ENCODE data around the gene TRAF7. TPM values are rescaled to one million over a fixed set of nuclear protein-coding genes. Genes with fewer than 3 reads are reported as not detected.

The TRAF7 gene
- total RNA-seq, 1 donor from 2014 or later: 70.7 TPM

GRCh38 chr16:2155977-2156848, 631 bp downstream of the TRAF7 start:
- H3K9me3 Mint-ChIP-seq: no peaks in the 10 kb centered on the region
- H3K4me3 Mint-ChIP-seq (ENCODE audit: low read depth): peak overlapping the region; percentile 92
- peak overlapping the region; percentile 87 for H3K27ac Mint-ChIP-seq
- peaks cover 43% of the 10 kb centered on the region for H3K36me3 Mint-ChIP-seq (ENCODE audit: low read depth)
- no peaks in the 10 kb centered on the region for H3K27me3 Mint-ChIP-seq (ENCODE audit: low read depth)
- DNase-seq (ENCODE audit: low spot score): no peak
- peaks cover 18% of the 10 kb centered on the region for H3K4me1 Mint-ChIP-seq (ENCODE audit: low read depth)
- intact Hi-C loops (cut with micrococcal nuclease): loop anchor here (1.0 to 10.0 kb wide), 3 partner anchors 59 to 359 kb away; partner anchors contain the start of genes ATP6V0C and PGP

GRCh38 chr16:2156849-2157224, 1.3 kb downstream of the TRAF7 start:
- Mint-ChIP-seq H3K27ac (no peak overlapping the region), H3K27me3 (ENCODE audit: low read depth) (no peaks in the 10 kb centered on the region), H3K4me1 (ENCODE audit: low read depth) (peaks cover 15% of the 10 kb centered on the region), H3K36me3 (ENCODE audit: low read depth) (peaks cover 39% of the 10 kb centered on the region), H3K4me3 (ENCODE audit: low read depth) (peak overlapping the region; percentile 92), H3K9me3 (no peaks in the 10 kb centered on the region)
- intact Hi-C loops (cut with micrococcal nuclease): loop anchor here (10.0 kb wide), 1 partner anchor 358 kb away; the partner anchor contains the start of gene ATP6V0C
- no peak for DNase-seq (ENCODE audit: low spot score)

- Mint-ChIP-seq H3K4me1 (ENCODE audit: low read depth) (peaks cover 15% of the 10 kb centered on the region), H3K27me3 (ENCODE audit: low read depth) (no peaks in the 10 kb centered on the region), H3K4me3 (ENCODE audit: low read depth) (peak overlapping the region; percentile 92), H3K36me3 (ENCODE audit: low read depth) (peaks cover 34% of the 10 kb centered on the region), H3K9me3 (no peaks in the 10 kb centered on the region), H3K27ac (no peak overlapping the region)
- intact Hi-C loops (cut with micrococcal nuclease): loop anchor here (10.0 kb wide), 1 partner anchor 357 kb away; the partner anchor contains the start of gene ATP6V0C
- DNase-seq (ENCODE audit: low spot score): no peak
Observed at GRCh38 chr16:2157480-2158261, 2.1 kb downstream of the TRAF7 start.

- Mint-ChIP-seq H3K4me1 (ENCODE audit: low read depth) (peaks cover 15% of the 10 kb centered on the region), H3K27me3 (ENCODE audit: low read depth) (no peaks in the 10 kb centered on the region), H3K36me3 (ENCODE audit: low read depth) (peaks cover 30% of the 10 kb centered on the region), H3K4me3 (ENCODE audit: low read depth) (no peak overlapping the region), H3K9me3 (no peaks in the 10 kb centered on the region), H3K27ac (no peak overlapping the region)
- intact Hi-C loops (cut with micrococcal nuclease): loop anchor here (10.0 kb wide), 1 partner anchor 357 kb away; the partner anchor contains the start of gene ATP6V0C
- no peak for DNase-seq (ENCODE audit: low spot score)
Observed at GRCh38 chr16:2158262-2158638, 2.7 kb downstream of the TRAF7 start.

- H3K4me3 Mint-ChIP-seq (ENCODE audit: low read depth): no peak overlapping the region
- intact Hi-C loops (cut with micrococcal nuclease): loop anchor here (10.0 kb wide), 1 partner anchor 355 kb away; the partner anchor contains the start of gene ATP6V0C
- DNase-seq (ENCODE audit: low spot score): no peak
- H3K27ac Mint-ChIP-seq: no peak overlapping the region
- H3K27me3 Mint-ChIP-seq (ENCODE audit: low read depth): no peaks in the 10 kb centered on the region
- peaks cover 15% of the 10 kb centered on the region for H3K4me1 Mint-ChIP-seq (ENCODE audit: low read depth)
- peaks cover 21% of the 10 kb centered on the region for H3K36me3 Mint-ChIP-seq (ENCODE audit: low read depth)
- no peaks in the 10 kb centered on the region for H3K9me3 Mint-ChIP-seq
Observed at GRCh38 chr16:2159175-2159838, 3.7 kb downstream of the TRAF7 start.

- Mint-ChIP-seq H3K27ac (no peak overlapping the region), H3K4me1 (ENCODE audit: low read depth) (peaks cover 15% of the 10 kb centered on the region)
- intact Hi-C loops (cut with micrococcal nuclease): no loop called here
Observed at GRCh38 chr16:2160915-2161551, 5.5 kb downstream of the TRAF7 start.

GRCh38 chr16:2161911-2162310, 6.3 kb downstream of the TRAF7 start:
- intact Hi-C loops (cut with micrococcal nuclease): no loop called here
- Mint-ChIP-seq H3K27ac (no peak overlapping the region), H3K27me3 (ENCODE audit: low read depth) (no peaks in the 10 kb centered on the region), H3K4me3 (ENCODE audit: low read depth) (no peak overlapping the region), H3K4me1 (ENCODE audit: low read depth) (peaks cover 8% of the 10 kb centered on the region), H3K9me3 (no peaks in the 10 kb centered on the region), H3K36me3 (ENCODE audit: low read depth) (peaks cover 17% of the 10 kb centered on the region)
- DNase-seq (ENCODE audit: low spot score): no peak

More at GRCh38 chr16:2160915-2161551, 5.5 kb downstream of the TRAF7 start:
- Mint-ChIP-seq H3K36me3 (ENCODE audit: low read depth) (peaks cover 14% of the 10 kb centered on the region), H3K27me3 (ENCODE audit: low read depth) (no peaks in the 10 kb centered on the region), H3K9me3 (no peaks in the 10 kb centered on the region), H3K4me3 (ENCODE audit: low read depth) (no peak overlapping the region)
- no peak for DNase-seq (ENCODE audit: low spot score)

- no peak for DNase-seq (ENCODE audit: low spot score)
- Mint-ChIP-seq H3K36me3 (ENCODE audit: low read depth) (peaks cover 17% of the 10 kb centered on the region), H3K9me3 (no peaks in the 10 kb centered on the region), H3K27me3 (ENCODE audit: low read depth) (no peaks in the 10 kb centered on the region), H3K4me1 (ENCODE audit: low read depth) (peaks cover 4% of the 10 kb centered on the region), H3K4me3 (ENCODE audit: low read depth) (no peak overlapping the region), H3K27ac (no peak overlapping the region)
- intact Hi-C loops (cut with micrococcal nuclease): no loop called here
Observed at GRCh38 chr16:2162676-2163118, 7.1 kb downstream of the TRAF7 start.

GRCh38 chr16:2163211-2163881, 7.8 kb downstream of the TRAF7 start:
- Mint-ChIP-seq H3K4me1 (ENCODE audit: low read depth) (peaks cover 2% of the 10 kb centered on the region), H3K27ac (no peak overlapping the region), H3K4me3 (ENCODE audit: low read depth) (no peak overlapping the region), H3K36me3 (ENCODE audit: low read depth) (peaks cover 21% of the 10 kb centered on the region), H3K9me3 (no peaks in the 10 kb centered on the region), H3K27me3 (ENCODE audit: low read depth) (no peaks in the 10 kb centered on the region)
- DNase-seq (ENCODE audit: low spot score): no peak
- intact Hi-C loops (cut with micrococcal nuclease): no loop called here

GRCh38 chr16:2165861-2166260, 10.3 kb downstream of the TRAF7 start:
- Mint-ChIP-seq H3K9me3 (no peaks in the 10 kb centered on the region), H3K4me3 (ENCODE audit: low read depth) (no peak overlapping the region)
- intact Hi-C loops (cut with micrococcal nuclease): no loop called here

GRCh38 chr16:2166263-2167067, 10.9 kb downstream of the TRAF7 start:
- no peak for DNase-seq (ENCODE audit: low spot score)
- no peak overlapping the region for H3K4me3 Mint-ChIP-seq (ENCODE audit: low read depth)
- intact Hi-C loops (cut with micrococcal nuclease): no loop called here
- no peaks in the 10 kb centered on the region for H3K27me3 Mint-ChIP-seq (ENCODE audit: low read depth)
- H3K36me3 Mint-ChIP-seq (ENCODE audit: low read depth): peaks cover 23% of the 10 kb centered on the region
- no peaks in the 10 kb centered on the region for H3K9me3 Mint-ChIP-seq
- H3K4me1 Mint-ChIP-seq (ENCODE audit: low read depth): no peaks in the 10 kb centered on the region
- no peak overlapping the region for H3K27ac Mint-ChIP-seq

More at GRCh38 chr16:2165861-2166260, 10.3 kb downstream of the TRAF7 start:
- H3K36me3 Mint-ChIP-seq (ENCODE audit: low read depth): peaks cover 23% of the 10 kb centered on the region
- no peak overlapping the region for H3K27ac Mint-ChIP-seq
- no peak for DNase-seq (ENCODE audit: low spot score)
- H3K27me3 Mint-ChIP-seq (ENCODE audit: low read depth): no peaks in the 10 kb centered on the region
- H3K4me1 Mint-ChIP-seq (ENCODE audit: low read depth): no peaks in the 10 kb centered on the region

Measured in activated T-helper 2 cell treated with anti-CD3 and anti-CD28 coated beads, Interferon-gamma antibody, Interleukin-2, Interleukin-4, amounts not matched to agents 10 μg/mL and 5 μg/mL and 100 μg/mL, durations not matched to agents 14 hours and 24 hours and 36 hours (primary cell).